Activated CD4-positive, alpha-beta T cell treated with anti-CD3 and anti-CD28 coated beads, Interleukin-2, amount 10 ng/mL, durations not matched to agents 24 days and 14 days (primary cell): Measurements from ENCODE around the gene GLIS1. TPM values are rescaled to one million over a fixed set of nuclear protein-coding genes. Genes with fewer than 3 reads are reported as not detected.
A peak's percentile ranks its signal among the peaks of the same experiment; 100 is the strongest.

Experiments
- DNase-seq: peaks from one replicate; pipeline ENCODE4 v3.0.0; 2022
- H3K27ac Mint-ChIP-seq: one replicate; pipeline ENCODE4 v1.8.0; 2022; ENCODE audit warnings: mild to moderate bottlenecking, mixed read lengths
- H3K27me3 Mint-ChIP-seq: one replicate; pipeline ENCODE4 v1.8.0; 2022; ENCODE audit warnings: mixed read lengths
- H3K36me3 Mint-ChIP-seq: one replicate; pipeline ENCODE4 v1.8.0; 2022; ENCODE audit warnings: low read depth, mild to moderate bottlenecking, mixed read lengths
- H3K4me1 Mint-ChIP-seq: one replicate; pipeline ENCODE4 v1.8.0; 2021; ENCODE audit warnings: mixed read lengths
- H3K4me3 Mint-ChIP-seq: one replicate; pipeline ENCODE4 v1.8.0; 2022; ENCODE audit warnings: mild to moderate bottlenecking, moderate library complexity, mixed read lengths
- H3K9me3 Mint-ChIP-seq: one replicate; pipeline ENCODE4 v1.8.0; 2021; ENCODE audit warnings: mixed read lengths
- intact Hi-C: fragments of 100-400 bp; cut with micrococcal nuclease; formaldehyde crosslinking; loops from one replicate; pipeline ENCODE4 v1.15.1; 2023
- total RNA-seq: library from RNA; stranded (reverse); gene quantifications from 2 replicates; pipeline ENCODE4 v1.2.3, GENCODE V29; 2022

GLIS1 gene
- total RNA-seq, 1 donor from 2014 or later: not detected

DNA sequence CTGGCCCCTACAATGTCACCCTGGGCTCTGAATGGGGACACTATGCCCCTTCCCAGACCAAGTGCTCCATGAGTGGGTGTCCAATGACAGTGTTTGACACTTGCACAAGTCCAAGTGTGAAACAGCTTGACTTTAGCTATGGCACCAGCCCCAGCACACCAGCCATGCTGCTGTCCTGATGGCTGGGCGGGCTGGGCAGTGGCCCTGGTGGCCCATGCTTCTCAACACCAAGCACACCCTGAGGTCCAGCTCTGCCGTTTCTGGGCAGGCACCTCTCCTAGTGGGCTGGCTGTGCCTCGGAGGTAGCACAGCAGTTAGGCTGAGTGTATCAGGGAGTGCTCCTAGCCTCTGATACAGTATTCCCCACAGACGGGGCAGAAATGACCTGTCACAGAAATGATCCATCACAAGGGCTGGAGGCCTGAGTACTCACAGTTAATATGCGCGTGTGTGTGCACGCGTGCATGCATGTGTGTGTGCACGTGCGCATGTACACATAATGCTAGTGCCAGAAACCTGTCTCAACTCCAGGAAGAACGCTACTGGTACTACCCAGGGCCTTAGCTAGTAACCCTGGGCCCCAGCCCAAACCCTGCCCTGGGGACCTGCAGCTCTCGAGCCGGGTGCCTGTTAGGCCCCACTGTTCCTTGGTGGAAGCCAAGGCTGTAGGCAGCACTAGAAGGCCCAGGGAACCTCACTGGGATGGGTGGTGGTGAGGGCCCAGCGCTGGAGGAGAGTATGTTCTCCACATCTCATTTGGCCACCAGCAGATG lies 145.8 kb downstream of the GLIS1 start:
- H3K4me3 Mint-ChIP-seq: no peak overlapping the region
- no peaks in the 10 kb centered on the region for H3K36me3 Mint-ChIP-seq
- H3K27me3 Mint-ChIP-seq: peaks cover 1% of the 10 kb centered on the region
- intact Hi-C loops: loop anchor here (10.0 kb wide), 1 partner anchor 108 kb away; no protein-coding TSS in a partner anchor
- no peak for DNase-seq
- no peaks in the 10 kb centered on the region for H3K9me3 Mint-ChIP-seq
- no peaks in the 10 kb centered on the region for H3K4me1 Mint-ChIP-seq
- no peak overlapping the region for H3K27ac Mint-ChIP-seq

DNA sequence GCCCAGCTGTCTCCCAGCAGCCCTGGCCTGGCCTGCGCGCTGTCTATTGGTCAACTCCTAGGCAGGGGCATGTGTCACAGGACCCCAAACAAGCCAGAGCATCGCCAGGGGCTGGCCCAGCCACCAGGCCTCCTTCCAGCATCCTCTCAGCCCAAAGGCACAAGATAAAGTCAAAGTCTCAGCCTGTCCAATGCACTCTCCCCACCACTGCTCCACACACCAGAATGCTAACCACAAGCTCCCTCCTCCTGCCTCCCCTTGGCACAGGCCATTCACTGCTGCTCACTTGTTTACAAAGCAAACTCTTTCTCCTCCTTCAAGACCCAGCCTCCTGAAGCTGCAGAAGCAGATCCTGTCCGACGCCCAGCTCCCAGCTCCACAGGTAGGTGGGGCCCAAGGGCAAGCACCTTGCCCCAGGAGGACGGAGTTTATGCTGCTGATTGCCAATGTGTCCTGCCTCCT lies 146.4 kb downstream of the GLIS1 start:
- Mint-ChIP-seq H3K27ac (no peak overlapping the region), H3K36me3 (no peaks in the 10 kb centered on the region), H3K4me1 (no peaks in the 10 kb centered on the region), H3K27me3 (peaks cover 3% of the 10 kb centered on the region), H3K4me3 (no peak overlapping the region), H3K9me3 (no peaks in the 10 kb centered on the region)
- DNase-seq: no peak
- intact Hi-C loops: loop anchor here (10.0 kb wide), 1 partner anchor 108 kb away; no protein-coding TSS in a partner anchor

DNA sequence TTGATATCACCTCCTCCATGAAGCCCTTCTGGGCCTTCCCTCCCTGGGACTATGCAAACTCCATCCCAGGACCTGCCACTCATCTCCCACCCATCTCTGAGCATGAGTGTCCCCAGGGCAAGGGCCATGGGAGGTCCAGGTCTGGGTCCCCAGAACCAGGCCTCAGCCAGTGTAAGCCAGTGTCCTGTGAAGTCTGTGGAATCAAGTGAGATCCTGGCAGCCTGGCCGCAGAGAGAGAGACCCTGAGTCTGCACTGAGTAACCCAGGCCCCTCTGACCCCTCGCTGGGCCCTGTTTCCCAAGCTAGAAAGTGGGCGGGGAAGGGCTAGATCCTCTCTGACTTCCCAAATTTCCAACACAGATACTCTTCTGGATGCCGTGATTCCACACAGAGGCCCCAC lies 147.0 kb downstream of the GLIS1 start:
- Mint-ChIP-seq H3K4me3 (no peak overlapping the region), H3K27me3 (peaks cover 3% of the 10 kb centered on the region), H3K9me3 (no peaks in the 10 kb centered on the region), H3K27ac (no peak overlapping the region), H3K36me3 (no peaks in the 10 kb centered on the region), H3K4me1 (no peaks in the 10 kb centered on the region)
- no peak for DNase-seq
- intact Hi-C loops: loop anchor here (10.0 kb wide), 1 partner anchor 107 kb away; no protein-coding TSS in a partner anchor

DNA sequence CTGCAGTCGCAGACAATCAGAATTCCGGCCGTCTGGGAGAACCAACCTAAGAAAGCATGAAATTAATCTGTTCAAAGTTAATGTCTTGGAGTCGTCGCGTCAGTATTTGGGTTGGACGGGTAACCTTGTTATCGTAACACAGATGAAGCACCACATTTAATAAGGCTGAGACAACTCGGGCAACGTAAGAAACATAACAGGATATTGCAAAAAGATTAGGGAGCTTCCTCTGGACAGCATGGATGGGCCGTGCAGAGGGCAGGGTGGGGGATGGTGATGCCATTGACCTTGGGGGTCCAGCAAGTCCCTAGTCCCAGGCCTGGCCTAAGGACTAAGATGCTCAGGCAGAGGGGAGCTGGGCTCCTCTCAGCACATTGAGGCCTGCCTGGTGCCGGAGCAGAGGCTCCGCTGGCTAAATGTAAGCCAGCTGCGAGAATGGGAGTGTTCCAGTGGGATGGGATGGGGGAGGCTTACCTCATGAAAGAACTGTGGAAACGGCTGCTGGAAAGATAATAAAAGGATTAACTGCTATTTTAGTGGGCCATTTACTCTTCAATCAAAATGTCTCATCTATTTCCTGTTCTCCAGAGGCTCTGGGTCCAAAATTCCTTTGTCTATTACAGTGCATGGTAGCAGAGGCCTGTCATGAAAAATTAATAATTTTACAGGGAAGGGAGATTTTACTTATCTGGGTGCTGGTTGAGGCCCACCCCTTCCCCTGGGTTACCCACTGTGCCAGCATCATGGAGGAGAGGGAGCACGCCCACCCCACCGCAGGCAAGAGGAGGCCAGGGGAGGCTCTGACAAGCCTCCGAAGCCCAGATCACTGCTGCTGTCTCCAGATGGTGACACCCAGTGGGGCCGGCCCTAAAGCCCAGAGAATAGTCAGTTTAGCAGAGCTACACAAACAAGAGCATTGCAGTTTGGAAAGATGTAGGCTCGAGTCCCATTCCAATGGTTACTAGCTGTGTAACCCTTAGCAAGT lies 148.1 kb downstream of the GLIS1 start:
- DNase-seq: no peak
- H3K36me3 Mint-ChIP-seq: no peaks in the 10 kb centered on the region

DNA sequence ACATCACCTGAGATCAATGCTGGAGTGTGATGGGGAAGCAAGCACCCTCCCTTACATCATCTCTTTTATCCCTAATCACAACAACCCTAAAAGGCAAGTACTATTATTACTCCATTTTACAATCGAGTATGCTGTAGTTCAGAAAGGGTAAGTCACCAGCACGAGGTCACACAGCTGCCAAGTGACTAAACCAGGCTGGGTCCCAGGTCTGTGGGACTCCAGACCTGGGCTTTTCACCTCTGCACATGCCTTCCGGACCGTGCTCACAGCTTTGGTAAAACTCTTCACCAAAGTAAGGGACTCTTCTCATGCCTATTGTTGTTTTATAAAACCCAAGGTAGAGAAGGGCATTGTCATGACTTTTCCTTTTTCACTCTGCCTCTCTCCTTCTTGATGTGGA lies 148.9 kb downstream of the GLIS1 start:
- Mint-ChIP-seq H3K27ac (no peak overlapping the region), H3K9me3 (no peaks in the 10 kb centered on the region), H3K27me3 (peaks cover 10% of the 10 kb centered on the region), H3K4me3 (no peak overlapping the region), H3K4me1 (peaks cover 4% of the 10 kb centered on the region), H3K36me3 (no peaks in the 10 kb centered on the region)
- intact Hi-C loops: loop anchor here (10.0 kb wide), 1 partner anchor 105 kb away; no protein-coding TSS in a partner anchor
- no peak for DNase-seq

More for the DNA sequence above, 148.1 kb downstream of the GLIS1 start:
- no peak overlapping the region for H3K4me3 Mint-ChIP-seq
- no peaks in the 10 kb centered on the region for H3K4me1 Mint-ChIP-seq
- H3K9me3 Mint-ChIP-seq: no peaks in the 10 kb centered on the region
- intact Hi-C loops: loop anchor here (10.0 kb wide), 1 partner anchor 106 kb away; no protein-coding TSS in a partner anchor
- no peak overlapping the region for H3K27ac Mint-ChIP-seq
- peaks cover 10% of the 10 kb centered on the region for H3K27me3 Mint-ChIP-seq

DNA sequence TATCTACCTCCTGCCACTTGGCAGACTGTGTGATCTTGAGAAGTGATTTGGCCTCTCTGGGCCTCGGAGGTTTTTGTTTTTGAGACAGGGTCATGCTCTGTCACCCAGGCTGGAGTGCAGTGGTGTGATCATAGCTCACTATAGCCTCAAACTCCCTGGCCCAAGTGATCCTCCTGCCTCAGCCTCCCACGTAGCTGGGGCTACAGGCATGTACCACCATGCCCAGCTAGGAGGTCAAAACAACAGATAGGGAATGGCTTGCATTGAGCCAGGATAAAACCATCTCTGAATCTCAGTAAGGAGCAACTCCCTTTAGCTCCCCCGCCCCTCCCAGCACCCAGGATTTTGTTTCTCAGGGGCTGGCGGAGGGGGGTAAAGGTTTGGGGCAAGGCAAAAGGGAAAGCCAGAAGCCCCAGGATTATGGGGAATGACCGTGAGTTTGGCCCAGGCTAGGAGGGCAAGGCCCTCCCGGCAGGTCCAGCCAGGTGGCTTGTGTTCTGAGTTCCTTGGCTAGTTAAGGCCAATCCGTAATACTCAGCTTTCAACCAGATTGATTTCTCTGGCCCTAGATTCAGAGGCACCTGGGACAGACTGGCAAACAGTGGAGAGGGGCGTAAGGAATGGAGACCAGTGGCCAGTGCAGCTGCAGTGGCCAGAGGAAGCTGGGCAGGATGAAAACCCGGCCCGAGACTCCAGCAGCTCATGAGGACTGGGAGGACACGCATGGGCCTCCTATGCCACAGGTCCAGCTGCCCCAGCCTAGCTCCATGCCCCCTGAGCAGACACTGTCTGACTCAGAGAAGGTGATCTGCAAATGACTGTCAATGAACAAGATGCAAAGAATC lies 149.7 kb downstream of the GLIS1 start:
- DNase-seq: no peak
- H3K9me3 Mint-ChIP-seq: no peaks in the 10 kb centered on the region
- intact Hi-C loops: no loop called here
- H3K27ac Mint-ChIP-seq: no peak overlapping the region
- H3K27me3 Mint-ChIP-seq: peaks cover 10% of the 10 kb centered on the region
- peaks cover 10% of the 10 kb centered on the region for H3K4me1 Mint-ChIP-seq
- H3K4me3 Mint-ChIP-seq: no peak overlapping the region
- no peaks in the 10 kb centered on the region for H3K36me3 Mint-ChIP-seq

DNA sequence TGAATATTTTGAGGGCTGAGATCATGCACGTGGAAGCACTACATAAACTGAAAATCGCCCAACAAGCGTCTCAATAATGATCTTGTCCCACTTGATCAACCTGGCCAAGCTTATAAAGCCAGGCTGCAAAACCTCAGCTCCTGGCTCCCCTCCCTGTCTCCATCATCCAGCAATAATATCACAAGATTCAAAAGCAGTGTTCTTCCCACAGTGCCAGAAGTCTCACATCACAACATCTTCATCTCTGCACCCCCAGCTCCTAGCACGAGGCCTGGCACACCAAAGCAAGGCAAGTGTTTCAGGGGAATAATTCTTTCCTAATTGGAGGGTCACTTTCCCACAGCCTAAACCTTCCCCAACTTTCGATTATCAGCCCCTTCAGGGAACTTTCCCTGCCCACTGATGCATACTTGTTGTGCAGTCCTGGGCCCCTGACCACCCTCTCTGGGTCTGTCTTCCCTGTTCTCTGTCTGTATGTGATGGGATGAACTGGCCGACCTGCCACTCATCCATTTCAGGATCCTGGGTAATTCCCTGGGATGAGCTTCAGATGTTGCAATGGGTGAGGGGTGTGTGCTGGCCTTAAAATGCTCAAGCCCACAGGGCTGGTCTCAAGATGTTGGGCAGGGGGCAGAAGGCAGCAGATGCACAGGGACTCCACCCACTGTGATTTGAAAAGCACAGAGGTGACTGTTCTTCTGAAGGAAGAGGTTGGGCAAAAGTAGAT lies 150.7 kb downstream of the GLIS1 start:
- intact Hi-C loops: no loop called here
- no peak for DNase-seq
- Mint-ChIP-seq H3K9me3 (no peaks in the 10 kb centered on the region), H3K4me3 (no peak overlapping the region), H3K4me1 (peaks cover 10% of the 10 kb centered on the region), H3K27ac (no peak overlapping the region), H3K36me3 (no peaks in the 10 kb centered on the region), H3K27me3 (peaks cover 10% of the 10 kb centered on the region)

DNA sequence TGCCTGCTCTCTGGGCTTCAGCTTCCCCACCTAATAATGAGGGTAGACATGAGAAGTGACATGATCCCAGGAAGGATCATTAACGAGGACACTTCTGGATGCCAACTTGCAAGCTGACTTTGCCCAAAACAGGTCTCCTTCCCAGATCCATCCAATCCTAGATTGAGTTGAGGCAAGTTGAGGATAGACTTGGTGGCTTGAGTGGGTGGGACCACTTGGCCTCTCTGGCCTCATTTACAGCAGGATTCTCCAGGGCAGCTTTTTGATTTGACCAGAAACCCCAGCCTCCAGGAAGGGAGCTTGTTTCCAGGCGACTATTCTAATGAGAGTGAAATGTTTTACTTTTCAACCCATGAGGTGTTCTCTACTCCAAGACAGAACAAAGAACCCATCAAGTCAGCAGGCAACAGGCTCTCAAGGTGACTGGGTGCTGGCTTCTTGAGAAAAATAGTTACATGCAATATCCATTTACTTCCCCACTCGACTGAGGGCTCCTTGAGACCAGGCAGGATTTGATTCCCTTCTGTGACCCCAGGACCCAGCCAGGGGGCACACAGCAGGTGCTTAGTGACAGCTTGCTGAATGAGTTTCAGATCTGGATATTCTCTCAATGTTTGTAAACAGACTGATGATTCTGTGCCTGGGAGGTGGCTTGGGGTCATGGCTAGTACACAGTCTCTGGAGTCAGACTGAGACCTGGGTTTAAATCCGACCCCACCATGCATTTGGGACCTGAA lies 151.5 kb downstream of the GLIS1 start:
- Mint-ChIP-seq H3K9me3 (no peaks in the 10 kb centered on the region), H3K4me1 (peaks cover 10% of the 10 kb centered on the region), H3K27me3 (peaks cover 10% of the 10 kb centered on the region), H3K27ac (no peak overlapping the region), H3K4me3 (no peak overlapping the region), H3K36me3 (no peaks in the 10 kb centered on the region)
- intact Hi-C loops: no loop called here
- DNase-seq: no peak

DNA sequence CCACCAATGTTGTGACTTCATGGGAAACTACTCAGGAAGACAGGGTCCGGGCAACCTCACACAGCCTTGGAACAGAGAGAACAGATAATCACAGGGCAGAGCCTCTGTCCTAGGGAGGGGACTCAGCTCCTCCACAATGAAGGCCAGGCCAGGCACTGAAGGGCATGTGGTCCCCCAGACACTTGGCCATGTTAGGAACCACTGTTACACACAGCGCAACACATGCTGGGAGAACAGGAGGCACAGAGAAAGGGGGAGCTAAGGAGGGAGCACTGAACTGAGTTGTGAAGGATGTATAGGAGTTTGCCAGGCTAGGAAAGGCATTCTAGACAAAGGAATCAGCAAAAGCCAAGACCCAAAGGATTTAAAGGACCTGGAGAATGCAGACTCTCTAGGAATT lies 152.2 kb downstream of the GLIS1 start:
- Mint-ChIP-seq H3K27ac (no peak overlapping the region), H3K4me3 (no peak overlapping the region), H3K4me1 (peaks cover 10% of the 10 kb centered on the region), H3K9me3 (no peaks in the 10 kb centered on the region), H3K36me3 (no peaks in the 10 kb centered on the region), H3K27me3 (peaks cover 10% of the 10 kb centered on the region)
- DNase-seq: no peak
- intact Hi-C loops: no loop called here

DNA sequence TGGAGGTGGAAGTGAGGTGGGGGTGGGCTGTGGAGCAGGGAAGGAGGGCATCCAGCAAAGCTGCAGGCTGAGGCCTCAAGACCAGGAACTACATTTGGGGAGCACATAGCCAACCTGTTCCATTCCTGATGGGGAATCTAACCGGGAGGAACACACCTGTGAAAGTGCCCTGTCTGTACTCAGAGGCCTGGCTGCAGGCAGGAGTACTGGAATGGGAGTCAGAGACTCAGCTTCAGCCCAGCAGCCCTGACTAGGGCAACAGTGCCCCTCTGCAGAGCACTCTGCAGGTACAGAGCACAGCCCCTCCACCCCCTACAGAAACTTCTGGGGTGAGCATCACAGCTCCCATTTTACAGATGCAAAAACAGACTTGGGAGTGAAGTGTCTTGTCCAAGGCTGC lies 153.4 kb downstream of the GLIS1 start:
- Mint-ChIP-seq H3K27ac (no peak overlapping the region), H3K4me3 (no peak overlapping the region), H3K9me3 (no peaks in the 10 kb centered on the region), H3K36me3 (no peaks in the 10 kb centered on the region), H3K4me1 (peaks cover 10% of the 10 kb centered on the region), H3K27me3 (peaks cover 10% of the 10 kb centered on the region)
- no peak for DNase-seq
- intact Hi-C loops: no loop called here

DNA sequence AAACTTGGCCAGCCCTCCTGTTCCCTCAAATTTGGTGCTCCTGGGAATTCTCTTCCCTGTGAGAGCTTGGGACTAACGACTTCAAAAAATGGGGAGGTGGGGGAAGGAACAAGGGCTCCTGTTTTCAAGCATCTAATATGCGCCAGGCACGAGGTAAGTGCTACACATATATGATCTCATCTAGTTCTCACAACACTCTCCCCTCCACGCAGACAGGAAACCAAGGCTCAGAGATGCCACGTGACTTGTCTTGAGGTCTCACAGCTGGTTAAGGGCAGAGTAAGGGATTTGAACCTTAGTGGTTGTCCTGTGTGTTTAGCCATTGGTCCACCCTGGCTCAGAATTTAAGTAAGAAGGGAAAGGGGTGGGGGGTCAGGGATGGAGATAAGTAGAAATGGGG lies 153.8 kb downstream of the GLIS1 start:
- DNase-seq: peak; percentile 87
- Mint-ChIP-seq H3K27me3 (peaks cover 10% of the 10 kb centered on the region), H3K36me3 (no peaks in the 10 kb centered on the region), H3K9me3 (no peaks in the 10 kb centered on the region), H3K27ac (no peak overlapping the region), H3K4me1 (peaks cover 10% of the 10 kb centered on the region), H3K4me3 (no peak overlapping the region)
- intact Hi-C loops: no loop called here

DNA sequence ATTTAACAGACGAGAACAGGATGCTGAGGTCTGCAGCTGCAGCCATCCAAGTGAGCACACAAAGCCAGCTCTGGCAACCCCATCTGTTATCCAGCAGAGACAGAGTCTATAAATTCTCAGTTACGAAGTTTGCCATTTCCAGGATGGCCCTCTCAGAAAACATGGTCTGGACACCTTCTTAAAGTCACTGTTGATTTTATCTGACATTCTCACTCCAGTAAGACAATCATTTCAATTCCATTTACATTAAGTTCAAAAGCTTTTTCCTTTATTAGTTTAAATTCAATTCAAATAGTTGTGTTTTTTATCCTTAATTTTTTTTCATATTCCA lies 154.2 kb downstream of the GLIS1 start:
- intact Hi-C loops: no loop called here
- no peak for DNase-seq
- Mint-ChIP-seq H3K27me3 (peaks cover 10% of the 10 kb centered on the region), H3K36me3 (no peaks in the 10 kb centered on the region), H3K27ac (no peak overlapping the region), H3K9me3 (no peaks in the 10 kb centered on the region), H3K4me3 (no peak overlapping the region), H3K4me1 (peaks cover 10% of the 10 kb centered on the region)
